ENCODE measurements around the gene NPW.

Gene NPW

GRCh38 chr16:2038382-2039231, 19.0 kb downstream of the NPW start:
- Histone ChIP-seq H3K27ac (no peak overlapping the region), H3K4me1 (ENCODE audit: control insufficient read depth in 1 of 2, insufficient read depth in 1 of 2, low read depth in 1 of 2, low read length in 1 of 2) (peaks cover 0 to 4% of the 10 kb centered on the region in 2 experiments), H3K9me3 (no peaks in the 10 kb centered on the region), H3K4me3 (ENCODE audit: low read depth in 1 of 2, low read length in 1 of 2) (no peak overlapping the region), H3K27me3 (peaks cover 13% of the 10 kb centered on the region), H3K36me3 (no peaks in the 10 kb centered on the region)
- TF ChIP-seq, protein P1, sequence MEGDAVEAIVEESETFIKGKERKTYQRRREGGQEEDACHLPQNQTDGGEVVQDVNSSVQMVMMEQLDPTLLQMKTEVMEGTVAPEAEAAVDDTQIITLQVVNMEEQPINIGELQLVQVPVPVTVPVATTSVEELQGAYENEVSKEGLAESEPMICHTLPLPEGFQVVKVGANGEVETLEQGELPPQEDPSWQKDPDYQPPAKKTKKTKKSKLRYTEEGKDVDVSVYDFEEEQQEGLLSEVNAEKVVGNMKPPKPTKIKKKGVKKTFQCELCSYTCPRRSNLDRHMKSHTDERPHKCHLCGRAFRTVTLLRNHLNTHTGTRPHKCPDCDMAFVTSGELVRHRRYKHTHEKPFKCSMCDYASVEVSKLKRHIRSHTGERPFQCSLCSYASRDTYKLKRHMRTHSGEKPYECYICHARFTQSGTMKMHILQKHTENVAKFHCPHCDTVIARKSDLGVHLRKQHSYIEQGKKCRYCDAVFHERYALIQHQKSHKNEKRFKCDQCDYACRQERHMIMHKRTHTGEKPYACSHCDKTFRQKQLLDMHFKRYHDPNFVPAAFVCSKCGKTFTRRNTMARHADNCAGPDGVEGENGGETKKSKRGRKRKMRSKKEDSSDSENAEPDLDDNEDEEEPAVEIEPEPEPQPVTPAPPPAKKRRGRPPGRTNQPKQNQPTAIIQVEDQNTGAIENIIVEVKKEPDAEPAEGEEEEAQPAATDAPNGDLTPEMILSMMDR (IDR thresholded peaks at IDR 0.05) = no peak

GRCh38 chr16:2039274-2040031, 19.9 kb downstream of the NPW start:
- H3K4me1 ChIP-seq (ENCODE audit: control insufficient read depth in 1 of 2, insufficient read depth in 1 of 2, low read depth in 1 of 2, low read length in 1 of 2) = no peaks in the 10 kb centered on the region

DNA sequence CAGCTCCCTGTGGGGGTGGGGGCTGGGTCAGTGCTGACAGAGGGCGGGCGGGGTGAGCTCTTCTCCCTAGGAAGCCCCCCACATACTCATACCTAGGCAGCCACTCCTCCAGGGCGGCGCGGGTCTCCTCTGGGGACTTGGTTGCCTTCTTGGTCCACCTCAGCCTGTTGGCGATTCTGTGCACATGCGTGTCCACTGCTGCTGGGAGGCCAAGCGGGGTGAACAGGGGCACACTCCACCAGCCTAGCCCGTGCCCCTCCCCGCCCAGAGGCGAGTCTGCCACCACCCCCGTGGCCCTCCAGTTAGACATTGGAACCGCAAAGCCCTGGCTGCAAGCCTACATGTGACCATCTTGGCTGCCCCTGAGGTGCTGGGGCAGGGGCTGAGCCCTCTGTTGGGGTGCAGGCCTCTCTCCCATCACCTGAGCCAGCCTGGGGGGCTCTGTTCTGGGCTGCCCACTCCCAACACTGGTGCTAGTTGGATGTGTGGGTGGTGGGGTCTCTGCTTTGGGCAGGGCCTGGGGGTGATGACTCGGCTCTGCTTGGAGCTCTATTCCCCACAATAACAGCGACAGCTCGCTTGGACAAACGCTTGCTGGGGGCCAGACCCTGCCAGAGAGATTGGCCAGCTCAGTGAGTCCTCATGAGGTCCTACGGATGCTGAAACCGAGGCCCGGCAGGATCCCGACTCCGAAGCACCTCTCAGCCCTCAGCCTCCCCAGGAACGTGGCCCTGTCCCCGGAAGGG, 20.6 kb downstream of the NPW start:
- TF ChIP-seq, protein P1 (IDR thresholded peaks at IDR 0.05) = no peak
- no peak overlapping the region for H3K4me3 ChIP-seq (ENCODE audit: low read depth in 1 of 2, low read length in 1 of 2)
- no peaks in the 10 kb centered on the region for H3K36me3 ChIP-seq
- peaks cover 14% of the 10 kb centered on the region for H3K27me3 ChIP-seq
- H3K9me3 ChIP-seq = no peaks in the 10 kb centered on the region
- H3K27ac ChIP-seq = no peak overlapping the region
- H3K4me1 ChIP-seq (ENCODE audit: control insufficient read depth in 1 of 2, insufficient read depth in 1 of 2, low read depth in 1 of 2, low read length in 1 of 2) = no peaks in the 10 kb centered on the region

More at GRCh38 chr16:2039274-2040031, 19.9 kb downstream of the NPW start:
- Histone ChIP-seq H3K27ac (no peak overlapping the region), H3K9me3 (no peaks in the 10 kb centered on the region), H3K27me3 (peaks cover 15% of the 10 kb centered on the region), H3K36me3 (no peaks in the 10 kb centered on the region), H3K4me3 (ENCODE audit: low read depth in 1 of 2, low read length in 1 of 2) (no peak overlapping the region)
- TF ChIP-seq, protein P1 (IDR thresholded peaks at IDR 0.05) = no peak

- no peaks in the 10 kb centered on the region for H3K9me3 ChIP-seq
- H3K4me3 ChIP-seq (ENCODE audit: low read depth in 1 of 2, low read length in 1 of 2) = no peak overlapping the region
- H3K27ac ChIP-seq = no peak overlapping the region
- H3K36me3 ChIP-seq = no peaks in the 10 kb centered on the region
- H3K27me3 ChIP-seq = peaks cover 14% of the 10 kb centered on the region
- H3K4me1 ChIP-seq (ENCODE audit: control insufficient read depth in 1 of 2, insufficient read depth in 1 of 2, low read depth in 1 of 2, low read length in 1 of 2) = no peaks in the 10 kb centered on the region
- TF ChIP-seq, protein P1 (IDR thresholded peaks at IDR 0.05) = no peak
These were observed 21.4 kb downstream of the NPW start for GRCh38 chr16:2040787-2041522.

Data from neutrophil (primary cell).